Karpas-422 (cell line): ENCODE measurements around the gene PTPN2. TPM values are rescaled to one million over a fixed set of nuclear protein-coding genes. Genes with fewer than 3 reads are reported as not detected.
A peak's percentile ranks its signal among the peaks of the same experiment; 100 is the strongest.

Experiments used
- DNase-seq: peaks from one replicate; pipeline ENCODE4 v3.0.0-alpha.2; 2015
- H2AFZ ChIP-seq: fragments of 200-600 bp; sonication (generic); 2 replicates; pipeline ENCODE4 v1.6.1; 2014; ENCODE audit warnings: antibody characterized with exemption, low read length, mixed read lengths
- H3K27ac ChIP-seq: fragments of 200-600 bp; sonication (generic); 2 replicates; pipeline ENCODE4 v1.5.1; 2014; ENCODE audit warnings: mild to moderate bottlenecking, low read length, moderate library complexity
- H3K27me3 ChIP-seq: fragments of 200-600 bp; sonication (generic); 2 replicates; pipeline ENCODE4 v1.6.1; 2014; ENCODE audit warnings: low read length, mixed read lengths
- H3K36me3 ChIP-seq: fragments of 200-600 bp; sonication (generic); 2 replicates; pipeline ENCODE4 v1.6.1; 2014; ENCODE audit warnings: low read length, mixed read lengths; ENCODE audit not compliant: insufficient read depth
- H3K4me1 ChIP-seq: fragments of 200-600 bp; sonication (generic); 2 replicates; pipeline ENCODE4 v1.6.1; 2014; ENCODE audit warnings: mild to moderate bottlenecking, low read length, mixed read lengths
- H3K4me2 ChIP-seq: fragments of 200-600 bp; sonication (generic); 2 replicates; pipeline ENCODE4 v1.6.1; 2014; ENCODE audit warnings: low read length, low read depth, mild to moderate bottlenecking; ENCODE audit not compliant: poor library complexity, severe bottlenecking
- H3K4me3 ChIP-seq: fragments of 200-600 bp; sonication (generic); 2 replicates; pipeline ENCODE4 v1.5.1; 2014; ENCODE audit warnings: mild to moderate bottlenecking, antibody characterized with exemption, low read length, mixed read lengths
- H3K79me2 ChIP-seq: fragments of 200-600 bp; sonication (generic); 2 replicates; pipeline ENCODE4 v1.6.1; 2014; ENCODE audit warnings: mild to moderate bottlenecking, low read length, mixed read lengths
- H3K9ac ChIP-seq: fragments of 200-600 bp; sonication (generic); 2 replicates; pipeline ENCODE4 v1.6.0; 2014; ENCODE audit warnings: low read length
- H3K9me2 ChIP-seq: fragments of 200-600 bp; sonication (generic), shearing (Covaris generic); replicated peaks from 2 replicates; pipeline ENCODE4 v1.6.0; 2014; ENCODE audit warnings: mild to moderate bottlenecking, low read length, moderate library complexity; ENCODE audit not compliant: insufficient read depth
- H3K9me3 ChIP-seq: fragments of 300-700, 200-600 bp; sonication (generic); 2 replicates; pipeline ENCODE4 v1.6.1; 2014; ENCODE audit warnings: low read length, mixed read lengths
- H4K20me1 ChIP-seq: fragments of 200-600 bp; sonication (generic); 2 replicates; pipeline ENCODE4 v1.6.1; 2014; ENCODE audit warnings: mild to moderate bottlenecking, antibody characterized with exemption, low read length, low read depth; ENCODE audit not compliant: insufficient read depth
- total RNA-seq: library from RNA; depleted of rRNA; stranded (reverse); fragments of >200 nt; shearing (Covaris generic); gene quantifications from 2 replicates; pipeline ENCODE4 v1.2.3, GENCODE V29; 2014; ENCODE audit warnings: low replicate concordance

PTPN2 gene
- total RNA-seq, 1 experiment from 2014 or later = 72.2 TPM

DNA sequence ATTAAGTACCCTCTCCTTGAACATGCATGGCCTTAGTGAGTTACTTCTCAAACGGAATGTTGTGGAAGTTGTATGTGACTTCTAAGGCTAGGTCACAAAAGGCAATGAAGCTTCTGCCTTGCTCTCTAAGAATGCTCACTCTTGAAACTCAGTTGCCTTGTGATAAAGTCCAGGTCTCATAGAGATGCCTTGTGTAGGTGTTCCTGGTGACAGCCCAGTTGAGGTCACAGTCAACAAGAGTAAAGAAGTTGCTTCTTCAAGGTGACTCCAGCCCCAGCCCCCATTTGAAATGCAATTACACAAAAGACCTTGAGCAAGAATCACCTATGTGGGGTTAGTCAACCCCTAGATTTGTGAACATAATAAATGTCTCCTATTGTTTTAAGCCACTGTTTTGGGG lies 35.6 kb downstream of the PTPN2 start:
- Histone ChIP-seq H4K20me1 (0 out of 2 replicates have a peak, but pooled peaks cover 3% of the 10 kb centered on the region), H3K4me1 (peaks cover 16% of the 10 kb centered on the region), H3K4me2 (no peak overlapping the region), H2AFZ (no peak overlapping the region), H3K9me2 (no peaks in the 10 kb centered on the region), H3K36me3 (peaks cover 10% of the 10 kb centered on the region; the same call in 1 of the 2 replicates), H3K9me3 (no peaks in the 10 kb centered on the region), H3K27me3 (no peaks in the 10 kb centered on the region), H3K4me3 (no peak overlapping the region), H3K27ac (no peak overlapping the region), H3K79me2 (peaks cover 89% of the 10 kb centered on the region), H3K9ac (no peak overlapping the region)
- no peak for DNase-seq

DNA sequence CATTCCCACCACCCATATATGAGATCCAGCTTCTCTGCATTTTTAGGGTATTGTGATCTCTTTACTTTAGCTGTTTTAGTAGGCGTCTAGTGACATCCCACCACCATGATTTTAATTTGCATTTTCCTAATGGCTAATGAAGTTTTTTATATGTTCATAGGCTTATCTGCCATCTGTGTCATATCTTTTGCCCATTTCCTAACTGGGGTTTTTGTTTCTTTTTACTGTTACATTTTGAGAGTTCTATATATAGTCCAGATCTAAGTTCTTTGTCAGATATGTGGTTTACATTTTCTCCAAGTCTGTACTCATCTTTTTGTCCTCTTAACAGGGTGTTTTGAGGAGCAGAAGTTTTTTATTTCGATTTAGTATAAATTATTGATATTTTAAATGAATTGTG lies 39.6 kb downstream of the PTPN2 start:
- Histone ChIP-seq H3K4me1 (peaks cover 36% of the 10 kb centered on the region), H3K27me3 (no peaks in the 10 kb centered on the region), H3K27ac (peak overlapping the region; percentile 29), H3K9me3 (no peaks in the 10 kb centered on the region), H3K9ac (no peak overlapping the region), H4K20me1 (peaks cover 20% of the 10 kb centered on the region), H3K4me2 (no peak overlapping the region), H3K36me3 (peaks cover 13% of the 10 kb centered on the region; the same call in 1 of the 2 replicates), H2AFZ (no peak overlapping the region), H3K4me3 (no peak overlapping the region), H3K79me2 (peaks cover 96% of the 10 kb centered on the region), H3K9me2 (no peaks in the 10 kb centered on the region)
- no peak for DNase-seq

DNA sequence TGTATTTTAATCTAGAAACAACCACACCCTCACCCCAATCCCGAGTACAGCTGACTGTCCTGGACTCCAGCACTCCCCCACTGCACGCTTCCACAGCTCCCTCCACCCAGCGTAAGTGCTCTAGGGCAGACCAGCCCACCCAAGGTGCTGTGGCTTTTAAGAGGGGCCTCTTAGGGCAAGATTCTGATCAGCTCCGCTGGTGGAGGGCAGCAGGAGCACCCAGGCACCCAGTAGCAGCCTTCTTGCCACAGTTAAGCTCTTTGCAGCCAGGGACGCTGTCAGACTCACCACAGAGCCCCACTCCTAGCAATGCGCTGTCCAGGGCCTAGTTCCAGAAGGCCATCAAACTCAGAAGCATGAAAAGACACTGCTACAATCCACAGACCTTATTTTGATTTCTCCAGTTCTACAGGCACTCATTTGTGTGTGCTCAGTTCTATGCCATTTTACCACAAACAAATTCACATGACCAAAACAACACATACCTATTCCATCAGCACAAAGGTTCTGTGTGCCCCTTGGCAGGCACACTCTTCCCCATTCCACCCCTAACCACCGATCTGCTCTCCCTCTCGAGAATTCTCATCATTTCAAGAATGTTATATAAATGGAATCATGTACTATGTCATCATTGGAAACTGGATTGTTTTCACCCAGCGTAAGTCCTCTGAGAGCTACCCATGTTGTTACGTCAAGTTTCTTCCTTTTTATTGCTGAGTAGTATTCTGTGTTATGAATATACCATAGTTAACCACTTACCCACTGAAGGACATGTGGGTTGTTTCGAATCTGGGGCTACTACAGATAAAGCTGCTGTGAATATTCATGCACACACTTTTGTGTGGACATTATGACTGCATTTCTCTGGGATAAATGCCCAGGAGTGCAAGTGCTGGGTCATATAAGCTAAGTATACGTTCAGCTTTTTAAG lies 40.4 kb downstream of the PTPN2 start:
- H4K20me1 ChIP-seq = peaks cover 24% of the 10 kb centered on the region
- peaks cover 42% of the 10 kb centered on the region for H3K4me1 ChIP-seq
- peaks cover 13% of the 10 kb centered on the region; the same call in 1 of the 2 replicates for H3K36me3 ChIP-seq
- H3K4me2 ChIP-seq = no peak overlapping the region
- no peak overlapping the region for H3K9ac ChIP-seq
- H2AFZ ChIP-seq = no peak overlapping the region
- H3K27me3 ChIP-seq = no peaks in the 10 kb centered on the region
- no peak for DNase-seq
- no peak overlapping the region for H3K27ac ChIP-seq
- H3K79me2 ChIP-seq = peaks cover 95% of the 10 kb centered on the region
- no peak overlapping the region for H3K4me3 ChIP-seq
- no peaks in the 10 kb centered on the region for H3K9me2 ChIP-seq
- no peaks in the 10 kb centered on the region for H3K9me3 ChIP-seq

- DNase-seq = no peak
- no peaks in the 10 kb centered on the region for H3K9me3 ChIP-seq
- peaks cover 52% of the 10 kb centered on the region for H3K4me1 ChIP-seq
- no peak overlapping the region for H3K4me3 ChIP-seq
- H4K20me1 ChIP-seq = peaks cover 30% of the 10 kb centered on the region
- no peak overlapping the region for H3K27ac ChIP-seq
- H3K79me2 ChIP-seq = peaks cover 95% of the 10 kb centered on the region
- peaks cover 13% of the 10 kb centered on the region; the same call in 1 of the 2 replicates for H3K36me3 ChIP-seq
- H3K9me2 ChIP-seq = no peaks in the 10 kb centered on the region
- no peak overlapping the region for H2AFZ ChIP-seq
- H3K4me2 ChIP-seq = no peak overlapping the region
- no peak overlapping the region for H3K9ac ChIP-seq
- H3K27me3 ChIP-seq = no peaks in the 10 kb centered on the region
Observed at GRCh38 chr18:12842459-12843380, 41.3 kb downstream of the PTPN2 start.

DNA sequence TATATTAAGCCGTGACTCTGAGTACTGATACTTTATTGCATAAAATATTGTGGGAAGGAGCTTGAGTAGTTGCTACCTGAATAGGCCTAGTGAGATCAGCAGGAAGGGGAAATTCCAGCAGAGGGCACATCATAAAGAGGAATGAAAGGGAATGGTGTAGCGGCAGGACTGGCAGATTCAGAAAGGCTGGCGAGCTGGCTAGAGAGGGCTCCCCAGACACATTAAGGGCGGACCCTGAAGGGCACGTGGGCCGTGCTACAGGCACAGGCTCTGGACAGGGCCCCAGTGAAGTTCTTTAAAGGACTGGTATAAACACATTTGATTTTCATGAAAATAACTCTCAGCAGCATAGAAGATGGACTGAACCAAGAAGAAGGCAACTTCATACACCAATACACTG lies 43.0 kb downstream of the PTPN2 start:
- no peak for DNase-seq
- no peak overlapping the region for H3K4me3 ChIP-seq
- no peaks in the 10 kb centered on the region for H3K9me2 ChIP-seq
- no peaks in the 10 kb centered on the region for H3K9me3 ChIP-seq
- H3K27me3 ChIP-seq = no peaks in the 10 kb centered on the region
- no peak overlapping the region for H3K4me2 ChIP-seq
- H3K36me3 ChIP-seq = peaks cover 12% of the 10 kb centered on the region; the same call in 1 of the 2 replicates
- no peak overlapping the region for H2AFZ ChIP-seq
- peaks cover 36% of the 10 kb centered on the region for H4K20me1 ChIP-seq
- H3K9ac ChIP-seq = no peak overlapping the region
- H3K27ac ChIP-seq = no peak overlapping the region
- peaks cover 58% of the 10 kb centered on the region for H3K4me1 ChIP-seq
- peaks cover 95% of the 10 kb centered on the region for H3K79me2 ChIP-seq

DNA sequence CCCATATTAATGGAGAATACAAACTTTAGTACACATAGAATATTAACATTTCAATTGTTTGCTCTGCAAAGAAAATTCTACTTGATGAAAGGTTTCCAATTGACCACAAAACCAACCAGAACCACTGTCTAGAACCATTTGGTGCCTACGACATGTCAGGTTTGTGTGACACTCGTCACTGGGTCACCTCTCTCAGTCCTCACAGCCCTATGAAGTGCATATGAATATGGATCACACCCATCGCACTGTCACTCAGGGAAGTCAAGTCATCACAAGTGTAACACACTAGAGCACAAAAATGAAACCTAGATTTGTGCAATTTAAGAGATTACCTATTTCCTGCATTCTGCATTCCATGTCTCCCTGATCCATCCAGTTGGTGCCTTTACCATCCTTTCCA lies 43.7 kb downstream of the PTPN2 start:
- Histone ChIP-seq H3K27ac (peak overlapping the region; percentile 83), H3K9ac (0 out of 2 replicates have a peak overlapping the region, but pooled peaks have one; percentile 6), H4K20me1 (peaks cover 37% of the 10 kb centered on the region), H3K9me3 (no peaks in the 10 kb centered on the region), H3K4me3 (peak overlapping the region; percentile 36; the same call in 1 of the 2 replicates), H3K9me2 (no peaks in the 10 kb centered on the region), H3K4me2 (peak overlapping the region; percentile 71), H3K4me1 (peaks cover 57% of the 10 kb centered on the region), H2AFZ (no peak overlapping the region), H3K27me3 (no peaks in the 10 kb centered on the region), H3K79me2 (peaks cover 95% of the 10 kb centered on the region), H3K36me3 (peaks cover 18% of the 10 kb centered on the region; the same call in 1 of the 2 replicates)
- DNase-seq = no peak

- H3K36me3 ChIP-seq = peaks cover 21% of the 10 kb centered on the region; the same call in 1 of the 2 replicates
- H3K79me2 ChIP-seq = peaks cover 92% of the 10 kb centered on the region
- peak overlapping the region; percentile 83 for H3K27ac ChIP-seq
- DNase-seq = peak; percentile 65
- H3K4me1 ChIP-seq = peaks cover 50% of the 10 kb centered on the region
- peaks cover 37% of the 10 kb centered on the region for H4K20me1 ChIP-seq
- peak overlapping the region; percentile 31 for H3K9ac ChIP-seq
- no peak overlapping the region for H2AFZ ChIP-seq
- peak overlapping the region; percentile 71 for H3K4me2 ChIP-seq
- peak overlapping the region; percentile 36 for H3K4me3 ChIP-seq
- no peaks in the 10 kb centered on the region for H3K9me2 ChIP-seq
- H3K9me3 ChIP-seq = no peaks in the 10 kb centered on the region
- H3K27me3 ChIP-seq = no peaks in the 10 kb centered on the region
Observed at GRCh38 chr18:12839526-12840196, 44.4 kb downstream of the PTPN2 start.
